ENCODE data around the gene DNMBP.

DNA sequence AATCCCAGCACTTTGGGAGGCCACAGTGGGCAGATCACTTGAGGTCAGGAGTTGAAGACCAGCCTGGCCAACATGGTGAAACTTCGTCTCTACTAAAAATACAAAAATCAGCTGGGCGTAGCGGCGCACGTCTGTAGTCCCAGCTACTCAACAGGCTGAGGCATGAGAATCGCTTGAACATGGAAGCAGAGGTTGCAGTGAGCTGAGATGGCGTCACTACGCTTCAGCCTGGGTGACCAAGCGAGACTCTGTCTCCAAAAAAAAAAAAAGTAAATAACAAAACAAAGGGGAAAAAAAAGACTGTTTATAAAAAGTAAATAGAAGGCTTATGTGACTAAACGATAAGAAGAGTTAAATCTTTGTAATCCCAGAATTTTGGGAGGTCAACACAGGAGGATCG, 15.0 kb upstream of the DNMBP start:
- TF ChIP-seq CTCF (IDR thresholded peaks at IDR 0.05) (no peak), POLR2A (IDR thresholded peaks at IDR 0.05) (no peak)
